Measurements from ENCODE around the gene MTCL3. TPM values are rescaled to one million over a fixed set of nuclear protein-coding genes. Genes with fewer than 3 reads are reported as not detected.

Gene MTCL3

Other genes starting within 250 kb of the MTCL3 start
- 47.3 and 64.5 TPM in 2 replicates for gene ECHDC1, start 175.7 kb downstream of the MTCL3 start, total RNA-seq
- gene KIAA0408, start 59.9 kb downstream of the MTCL3 start, total RNA-seq, result under 0.01 TPM in 1 of 2 replicates, not detected in the other
- gene C6orf58, start 57.8 kb upstream of the MTCL3 start, total RNA-seq, result not detected in 2 replicates

Measured in dermis blood vessel endothelial cell (primary cell).